ENCODE results near the gene CNKSR3.

Gene CNKSR3

DNA sequence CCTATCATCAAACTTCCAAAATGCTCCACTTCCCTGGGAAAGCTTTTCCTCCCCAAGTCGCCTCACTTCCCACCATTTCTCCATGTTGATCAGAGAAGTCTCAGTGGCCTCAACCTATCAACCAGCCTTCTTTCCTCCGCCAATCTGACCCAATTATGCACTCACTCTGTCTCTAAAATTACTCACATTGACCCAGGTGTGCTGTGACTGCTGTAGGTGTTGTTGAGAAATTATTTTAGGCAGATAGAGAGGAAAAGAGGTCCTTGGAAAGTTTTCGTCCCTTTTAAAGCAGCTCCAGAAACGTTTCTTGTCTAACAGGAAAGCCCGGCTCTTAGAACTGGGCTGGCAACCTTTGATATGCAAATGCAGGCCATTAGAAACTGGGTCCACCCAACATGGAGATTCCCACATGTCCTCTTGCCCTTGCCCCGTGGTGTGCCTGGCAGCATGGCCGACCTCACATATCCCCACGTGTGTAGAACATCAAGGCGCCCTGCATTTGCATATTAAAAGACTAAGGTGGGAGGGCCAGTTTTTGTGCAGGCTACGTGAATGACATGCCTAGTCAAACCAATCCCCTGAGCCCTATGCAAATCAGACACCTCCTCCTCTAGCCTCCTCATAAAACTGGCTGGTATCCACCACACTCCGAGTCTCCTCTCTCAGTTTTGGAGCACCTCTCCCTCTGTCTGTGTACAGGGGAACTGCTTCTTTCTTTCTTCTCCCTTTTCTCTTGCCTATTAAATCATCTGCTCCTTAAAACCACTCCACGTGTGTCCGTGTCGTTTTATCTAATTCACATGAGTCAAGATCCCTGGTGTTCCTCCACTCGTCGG, 166.8 kb downstream of the CNKSR3 start:
- no peaks in the 10 kb centered on the region for H3K9me3 ChIP-seq (ENCODE audit: severe bottlenecking)
- no peak overlapping the region for H3K4me3 ChIP-seq (ENCODE audit: low read depth, low read length)
- H3K27me3 ChIP-seq (ENCODE audit: insufficient read depth, low read depth, severe bottlenecking): no peaks in the 10 kb centered on the region
- H3K27ac ChIP-seq: no peak overlapping the region
- H3K36me3 ChIP-seq: no peaks in the 10 kb centered on the region
- TF ChIP-seq, protein P1, sequence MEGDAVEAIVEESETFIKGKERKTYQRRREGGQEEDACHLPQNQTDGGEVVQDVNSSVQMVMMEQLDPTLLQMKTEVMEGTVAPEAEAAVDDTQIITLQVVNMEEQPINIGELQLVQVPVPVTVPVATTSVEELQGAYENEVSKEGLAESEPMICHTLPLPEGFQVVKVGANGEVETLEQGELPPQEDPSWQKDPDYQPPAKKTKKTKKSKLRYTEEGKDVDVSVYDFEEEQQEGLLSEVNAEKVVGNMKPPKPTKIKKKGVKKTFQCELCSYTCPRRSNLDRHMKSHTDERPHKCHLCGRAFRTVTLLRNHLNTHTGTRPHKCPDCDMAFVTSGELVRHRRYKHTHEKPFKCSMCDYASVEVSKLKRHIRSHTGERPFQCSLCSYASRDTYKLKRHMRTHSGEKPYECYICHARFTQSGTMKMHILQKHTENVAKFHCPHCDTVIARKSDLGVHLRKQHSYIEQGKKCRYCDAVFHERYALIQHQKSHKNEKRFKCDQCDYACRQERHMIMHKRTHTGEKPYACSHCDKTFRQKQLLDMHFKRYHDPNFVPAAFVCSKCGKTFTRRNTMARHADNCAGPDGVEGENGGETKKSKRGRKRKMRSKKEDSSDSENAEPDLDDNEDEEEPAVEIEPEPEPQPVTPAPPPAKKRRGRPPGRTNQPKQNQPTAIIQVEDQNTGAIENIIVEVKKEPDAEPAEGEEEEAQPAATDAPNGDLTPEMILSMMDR (IDR thresholded peaks at IDR 0.05; ENCODE audit: low read depth, low read length): no peak
- DNase-seq: no peak

DNA sequence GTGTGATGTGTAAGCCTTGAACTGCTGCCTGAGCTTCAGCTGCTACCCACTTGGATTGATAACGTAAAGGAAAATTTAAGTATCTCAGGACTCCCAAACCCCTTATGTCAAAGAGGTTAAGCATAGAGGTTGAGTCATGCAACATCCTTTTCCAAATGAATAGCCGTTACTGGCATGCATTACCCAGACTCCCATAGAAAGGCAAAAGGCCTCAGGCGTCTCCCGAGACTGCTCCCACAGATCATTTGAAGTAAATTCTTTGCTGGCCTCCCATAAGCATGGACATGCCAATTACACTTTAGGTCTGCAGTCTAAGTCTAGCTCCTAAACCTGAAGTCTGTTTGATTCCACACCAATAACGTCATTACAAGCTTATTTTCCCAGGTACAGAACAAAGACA, 168.6 kb downstream of the CNKSR3 start:
- no peak for DNase-seq

DNA sequence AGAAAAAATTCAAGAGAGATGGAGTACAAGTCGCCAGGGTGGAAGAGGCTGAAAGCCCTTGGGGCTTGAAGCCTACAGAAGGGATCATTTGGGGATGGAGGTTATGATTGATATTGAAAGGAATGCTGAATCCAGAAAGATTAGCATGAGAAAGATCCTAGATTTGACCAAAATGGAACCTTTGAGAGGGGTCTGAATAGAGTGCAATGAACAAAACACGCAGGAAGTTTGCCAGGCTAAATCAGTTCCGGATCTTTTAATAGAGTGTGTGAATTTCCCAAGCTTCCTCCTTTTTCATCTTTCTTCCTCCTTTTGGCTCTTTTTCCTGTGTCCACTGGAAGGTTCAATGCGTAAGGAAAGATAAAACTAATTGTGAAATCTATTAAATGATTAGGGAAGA, 169.1 kb downstream of the CNKSR3 start:
- no peaks in the 10 kb centered on the region for H3K27me3 ChIP-seq (ENCODE audit: insufficient read depth, low read depth, severe bottlenecking)
- no peaks in the 10 kb centered on the region for H3K36me3 ChIP-seq
- TF ChIP-seq, protein P1 (IDR thresholded peaks at IDR 0.05; ENCODE audit: low read depth, low read length): no peak
- no peak overlapping the region for H3K4me3 ChIP-seq (ENCODE audit: low read depth, low read length)
- H3K27ac ChIP-seq: no peak overlapping the region
- no peaks in the 10 kb centered on the region for H3K9me3 ChIP-seq (ENCODE audit: severe bottlenecking)
- DNase-seq: no peak

More for the DNA sequence above, 168.6 kb downstream of the CNKSR3 start:
- Histone ChIP-seq H3K27me3 (ENCODE audit: insufficient read depth, low read depth, severe bottlenecking) (no peaks in the 10 kb centered on the region), H3K4me3 (ENCODE audit: low read depth, low read length) (no peak overlapping the region), H3K36me3 (no peaks in the 10 kb centered on the region), H3K27ac (no peak overlapping the region), H3K9me3 (ENCODE audit: severe bottlenecking) (no peaks in the 10 kb centered on the region)
- TF ChIP-seq, protein P1 (IDR thresholded peaks at IDR 0.05; ENCODE audit: low read depth, low read length): no peak

Data from WERI-Rb-1 (cell line).